ENCODE measurements around the gene RAP1B. TPM values are rescaled to one million over a fixed set of nuclear protein-coding genes. Genes with fewer than 3 reads are reported as not detected.

RAP1B gene
- total RNA-seq, 1 experiment from 2014 or later = 159 TPM

DNA sequence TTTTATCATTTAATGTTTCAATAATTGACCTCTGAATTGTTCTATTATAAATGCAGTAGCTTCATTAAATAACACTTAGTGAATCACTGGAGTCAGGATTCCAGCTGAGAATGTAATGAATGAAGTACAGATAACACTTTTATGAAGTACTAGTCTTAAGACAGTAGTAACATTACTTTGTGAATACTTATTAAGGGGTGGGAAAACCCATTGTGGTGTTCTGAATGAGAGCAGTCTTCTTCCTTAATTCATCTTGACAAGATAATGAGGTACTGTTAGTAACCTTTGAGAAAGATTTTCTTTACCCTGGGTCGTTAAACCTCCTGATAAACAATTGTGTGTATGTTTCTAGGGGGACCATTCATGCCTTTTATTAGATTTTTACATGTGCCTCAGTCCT, 88.8 kb downstream of the RAP1B start:
- no peak for DNase-seq (ENCODE audit: low spot score)

Other genes with a start within 250 kb of the RAP1B start
- gene NUP107, start 76.1 kb downstream of the RAP1B start, total RNA-seq (2014; rRNA removed; shearing (Covaris generic)) = 57.0 and 89.9 TPM in 2 replicates
- gene SLC35E3, start 135.3 kb downstream of the RAP1B start, total RNA-seq (2014; rRNA removed; shearing (Covaris generic)) = 0.72 and 3.6 TPM in 2 replicates
- gene MDM2, start 197.3 kb downstream of the RAP1B start, total RNA-seq (2014; rRNA removed; shearing (Covaris generic)) = 41.9 and 110 TPM in 2 replicates

Measured in H4 (cell line).